KOPT-K1 (cell line): ENCODE measurements around the gene PROX1.

Experiments used
- H3K27ac ChIP-seq: fragments of 200-600 bp; sonication (generic); 2 replicates; pipeline ENCODE4 v1.5.1; 2016; ENCODE audit warnings: antibody characterized with exemption, mild to moderate bottlenecking, low read depth, low read length; ENCODE audit not compliant: poor library complexity, severe bottlenecking
- H3K36me3 ChIP-seq: fragments of 200-600 bp; sonication (generic); 2 replicates; pipeline ENCODE4 v1.5.1; 2017; ENCODE audit warnings: antibody characterized with exemption, mild to moderate bottlenecking, low read length, moderate library complexity; ENCODE audit not compliant: insufficient read depth
- H3K9me3 ChIP-seq: fragments of 200-600 bp; sonication (generic); 2 replicates; pipeline ENCODE4 v1.5.1; 2017; ENCODE audit warnings: antibody characterized with exemption, low read length, mild to moderate bottlenecking; ENCODE audit not compliant: insufficient read depth, poor library complexity, severe bottlenecking

PROX1 gene

DNA sequence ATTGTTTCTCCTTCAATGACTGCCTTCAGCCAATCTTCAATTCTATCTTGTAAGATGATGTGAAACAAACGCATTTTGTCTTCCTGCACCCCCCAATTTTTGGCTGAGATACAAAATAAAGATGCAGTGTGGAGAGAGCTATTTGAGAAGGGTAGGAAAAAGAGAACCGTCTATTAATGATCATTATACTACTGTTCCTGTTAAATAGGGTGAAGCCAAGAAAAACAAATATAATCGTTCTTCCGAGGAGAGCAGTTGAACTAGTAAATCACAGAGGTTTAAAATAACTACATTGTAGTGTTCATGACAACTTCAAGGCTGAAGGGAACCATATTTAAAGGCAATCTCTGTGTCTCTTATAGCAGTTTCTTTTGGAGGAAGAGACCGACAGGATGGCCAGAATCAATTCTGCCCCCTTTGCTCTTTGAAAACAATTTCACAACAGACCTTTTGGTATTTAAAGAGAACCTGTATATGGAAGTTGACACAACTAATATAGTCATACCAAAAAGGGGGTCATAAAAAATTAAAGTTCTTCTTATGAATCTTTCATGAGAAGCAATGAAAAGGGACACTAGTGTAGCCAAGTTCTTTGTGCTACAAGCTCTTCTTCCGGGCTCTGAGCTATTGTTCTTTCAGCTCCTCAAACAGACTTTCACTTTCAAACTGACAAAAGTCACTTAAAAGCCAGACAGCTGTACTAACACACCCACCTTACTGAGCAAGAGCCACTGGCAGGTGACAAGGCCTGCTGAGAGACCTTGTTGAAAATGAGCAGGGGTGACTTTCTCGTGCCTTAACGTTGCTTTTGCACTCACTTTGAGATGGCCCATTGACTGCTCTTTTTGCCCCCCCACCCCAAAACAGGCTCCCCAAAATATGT lies 30.9 kb downstream of the PROX1 start:
- H3K36me3 ChIP-seq: no peaks in the 10 kb centered on the region
- H3K9me3 ChIP-seq: no peaks in the 10 kb centered on the region
- H3K27ac ChIP-seq: peak overlapping the region; percentile 55

DNA sequence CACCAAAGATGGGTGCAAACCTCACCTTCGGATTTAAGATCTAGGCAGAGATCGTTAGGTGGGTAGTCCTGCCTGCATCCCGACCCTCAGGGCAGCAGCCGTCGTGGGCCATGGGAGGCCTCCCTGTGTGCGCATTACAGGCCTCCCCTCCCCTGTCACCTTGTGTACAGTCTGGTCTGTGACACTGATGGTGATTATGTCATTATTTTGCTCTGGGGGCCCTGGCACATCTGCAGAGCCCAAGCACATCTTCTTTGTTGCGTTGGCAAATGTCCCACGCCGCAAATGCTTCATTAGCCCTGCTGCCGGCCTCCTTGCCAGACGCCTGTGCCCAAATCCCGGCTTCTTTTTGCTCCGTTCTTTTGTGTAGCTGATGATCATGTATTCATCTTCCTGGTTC lies 31.7 kb downstream of the PROX1 start:
- Histone ChIP-seq H3K36me3 (no peaks in the 10 kb centered on the region), H3K27ac (peak overlapping the region; percentile 55), H3K9me3 (no peaks in the 10 kb centered on the region)

DNA sequence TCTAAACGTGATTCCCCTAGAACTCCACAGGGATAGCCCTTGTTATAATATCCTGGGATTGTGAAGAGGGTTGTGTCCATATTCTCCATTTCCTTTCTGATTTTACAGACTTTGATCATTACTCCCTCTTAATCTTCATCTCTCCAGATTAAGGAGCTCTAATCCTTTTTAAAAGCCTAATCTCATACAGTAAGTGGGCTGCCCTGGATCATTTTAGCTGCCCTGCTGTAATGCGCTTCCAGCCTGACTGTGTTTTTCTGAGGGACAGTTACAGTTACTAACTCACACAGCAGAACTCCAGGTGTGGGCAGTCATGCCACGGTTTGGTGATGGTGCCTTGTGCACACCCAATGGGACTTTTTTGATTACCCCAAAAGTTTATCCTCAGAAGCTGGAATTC lies 33.5 kb downstream of the PROX1 start:
- Histone ChIP-seq H3K27ac (no peak overlapping the region), H3K9me3 (no peaks in the 10 kb centered on the region), H3K36me3 (no peaks in the 10 kb centered on the region)

DNA sequence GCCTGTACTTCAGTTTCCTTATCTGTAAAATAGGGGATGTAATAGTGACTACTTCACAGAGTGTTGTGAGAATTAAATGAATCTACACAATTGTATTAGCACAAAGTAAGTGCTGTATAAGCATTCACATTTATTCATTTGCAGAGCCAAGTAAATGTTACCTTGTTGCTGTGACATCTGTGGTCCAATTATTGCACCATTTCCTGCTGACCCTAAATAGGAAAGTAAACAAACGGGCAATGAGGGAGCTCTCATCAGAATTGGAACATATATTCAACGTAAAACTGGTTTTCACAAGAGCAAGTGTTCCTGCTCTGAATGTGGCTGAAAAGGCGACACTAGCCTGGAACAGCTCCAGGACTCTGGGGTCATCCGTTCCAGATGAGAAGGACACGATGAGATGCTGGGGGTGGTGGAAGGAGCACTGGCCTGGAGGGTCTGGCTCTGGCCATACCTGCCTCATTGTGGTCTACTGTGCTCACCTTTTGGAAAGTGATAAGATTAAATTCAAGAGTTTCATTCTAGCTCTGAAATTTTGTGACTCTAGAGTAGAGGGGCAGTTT lies 34.5 kb downstream of the PROX1 start:
- Histone ChIP-seq H3K9me3 (no peaks in the 10 kb centered on the region), H3K27ac (no peak overlapping the region), H3K36me3 (no peaks in the 10 kb centered on the region)

DNA sequence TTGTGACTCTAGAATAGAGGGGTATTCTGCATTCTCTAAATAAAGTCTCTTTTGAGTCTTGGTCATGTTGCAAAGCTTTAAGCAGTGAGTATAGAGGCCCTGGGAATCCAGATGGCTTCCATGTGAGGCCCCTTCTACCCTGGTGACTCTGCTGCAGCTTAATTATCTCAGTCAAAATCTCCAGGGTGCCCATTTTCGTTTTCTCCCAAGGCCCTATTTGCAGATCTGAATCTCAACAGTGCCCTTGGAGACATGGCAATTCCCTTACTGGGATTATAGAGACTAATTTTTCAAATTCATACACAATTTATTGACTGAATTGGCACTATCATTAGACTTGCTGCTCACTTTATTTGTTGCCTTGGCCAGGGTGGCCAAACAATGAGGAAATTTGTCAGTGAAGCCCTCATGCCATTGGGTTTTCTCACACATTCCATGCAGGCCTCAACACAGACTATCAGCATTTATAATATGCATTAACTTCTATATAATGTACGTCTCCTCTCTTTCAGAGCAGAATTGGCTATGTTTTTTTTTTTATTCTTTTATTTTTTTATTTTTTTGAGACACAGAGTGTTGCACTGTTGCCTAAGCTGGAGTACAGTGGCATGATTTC lies 35.1 kb downstream of the PROX1 start:
- Histone ChIP-seq H3K36me3 (no peaks in the 10 kb centered on the region), H3K27ac (no peak overlapping the region), H3K9me3 (no peaks in the 10 kb centered on the region)

DNA sequence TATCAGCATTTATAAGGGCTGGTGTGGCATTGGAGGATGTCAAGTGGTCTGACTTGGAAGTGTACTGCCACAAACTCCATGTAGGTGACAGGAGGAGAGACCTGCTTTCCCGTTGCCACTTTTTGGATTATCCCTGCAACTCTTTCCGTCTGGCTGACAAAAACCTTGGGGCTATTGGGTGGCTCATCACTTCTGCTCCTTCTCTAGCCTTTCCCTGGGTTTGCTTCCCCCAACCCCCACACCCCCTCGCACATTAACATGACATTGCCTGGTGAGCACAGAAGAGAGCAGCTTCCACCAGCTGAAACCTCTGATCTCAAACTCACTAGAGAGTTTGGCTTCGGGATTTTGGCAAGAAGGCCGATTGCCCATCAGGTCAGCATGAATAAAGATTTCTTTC lies 39.2 kb downstream of the PROX1 start:
- no peak overlapping the region for H3K27ac ChIP-seq
- H3K36me3 ChIP-seq: no peaks in the 10 kb centered on the region
- no peaks in the 10 kb centered on the region for H3K9me3 ChIP-seq

DNA sequence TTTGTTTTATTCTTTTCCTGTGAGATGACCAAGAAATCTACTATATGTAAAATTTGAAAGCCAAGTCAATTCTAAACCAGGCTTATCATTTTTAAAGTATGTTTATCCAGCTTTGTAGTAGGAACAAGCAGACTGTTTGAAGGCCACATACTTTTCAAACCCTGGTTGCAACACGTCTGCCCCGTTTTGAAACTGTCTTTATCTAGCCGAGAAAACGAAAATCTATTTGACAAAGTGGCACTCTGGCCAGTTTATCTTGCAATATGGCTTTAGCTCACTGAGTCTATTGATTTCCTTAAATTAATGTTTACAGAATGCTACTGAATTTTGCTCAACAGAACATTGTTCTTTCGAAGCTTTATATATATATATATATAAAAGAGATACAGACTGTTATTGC lies 39.7 kb downstream of the PROX1 start:
- no peaks in the 10 kb centered on the region for H3K9me3 ChIP-seq
- no peak overlapping the region for H3K27ac ChIP-seq
- H3K36me3 ChIP-seq: no peaks in the 10 kb centered on the region

DNA sequence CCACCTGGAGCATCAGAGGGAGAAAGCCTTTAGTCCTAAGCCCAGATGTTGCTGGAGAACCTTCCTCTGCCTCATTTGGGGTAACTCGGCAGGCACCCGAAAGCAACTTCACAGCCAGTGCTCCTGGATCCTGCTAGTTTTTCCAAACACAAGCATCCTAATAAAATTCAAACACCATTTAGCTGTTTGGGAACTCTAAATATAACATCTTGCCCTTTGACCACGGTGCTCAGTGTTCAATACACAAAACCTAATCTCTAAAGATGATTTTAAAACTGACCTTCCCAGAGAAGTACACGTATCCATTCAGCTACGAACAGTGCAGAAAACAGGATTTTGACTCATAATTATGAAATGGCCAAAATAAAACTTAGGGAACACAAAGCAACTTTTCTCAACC lies 40.3 kb downstream of the PROX1 start:
- Histone ChIP-seq H3K36me3 (no peaks in the 10 kb centered on the region), H3K27ac (no peak overlapping the region), H3K9me3 (no peaks in the 10 kb centered on the region)

DNA sequence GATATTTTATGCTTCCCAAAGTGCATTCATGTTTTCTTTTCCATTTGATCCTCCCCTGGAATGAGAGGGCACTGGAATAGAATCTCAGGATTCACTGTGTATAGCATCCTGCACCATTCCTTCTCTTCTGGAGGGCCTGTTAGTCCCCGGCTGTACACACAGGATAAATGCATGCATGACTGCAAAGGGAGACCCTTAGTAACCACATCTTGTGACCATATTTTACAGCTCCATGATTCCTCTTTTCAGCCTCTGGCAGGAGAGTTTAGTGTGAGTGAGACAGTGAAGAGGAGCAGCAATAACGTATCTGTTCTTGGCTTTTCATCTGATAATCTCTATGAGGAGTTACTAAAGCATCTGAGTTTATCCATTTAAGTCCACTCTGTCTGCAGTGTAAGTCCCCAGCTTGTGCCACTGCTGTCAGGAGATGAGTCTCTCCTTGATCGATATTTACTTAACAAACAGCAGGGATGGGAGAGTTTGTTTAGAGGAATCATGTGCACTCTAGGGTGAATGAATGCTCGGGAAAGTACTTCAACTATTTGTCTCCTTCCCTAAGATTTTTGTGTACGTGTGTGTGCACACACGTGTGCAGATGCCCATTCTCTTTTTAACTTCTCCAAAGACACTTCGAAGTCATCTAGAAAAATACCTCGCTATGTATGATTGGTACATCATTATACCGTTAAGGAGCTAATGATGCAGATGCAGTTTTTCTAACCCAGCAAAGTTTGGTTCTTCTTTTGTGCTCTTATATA lies 41.1 kb downstream of the PROX1 start:
- Histone ChIP-seq H3K9me3 (no peaks in the 10 kb centered on the region), H3K36me3 (no peaks in the 10 kb centered on the region), H3K27ac (no peak overlapping the region)

DNA sequence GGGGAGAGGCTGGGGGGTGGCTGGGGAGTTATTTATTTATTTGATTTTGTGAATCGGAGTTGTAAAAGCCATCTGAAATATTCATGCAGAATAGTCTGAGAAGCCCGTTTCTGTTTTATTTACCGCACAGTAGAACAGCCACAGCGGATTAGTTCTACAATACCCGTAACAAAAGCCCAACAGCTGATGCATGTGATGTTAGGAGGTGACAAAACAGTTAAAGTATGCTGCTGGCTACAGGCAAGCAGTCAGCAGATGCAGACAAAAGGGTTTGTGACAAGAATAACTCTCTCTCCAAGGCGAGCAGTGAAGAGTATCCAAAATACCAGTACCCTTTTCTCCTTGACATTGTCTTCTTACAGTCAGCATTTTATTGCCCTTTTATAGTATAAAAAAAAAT lies 42.0 kb downstream of the PROX1 start:
- Histone ChIP-seq H3K36me3 (no peaks in the 10 kb centered on the region), H3K27ac (no peak overlapping the region), H3K9me3 (no peaks in the 10 kb centered on the region)

DNA sequence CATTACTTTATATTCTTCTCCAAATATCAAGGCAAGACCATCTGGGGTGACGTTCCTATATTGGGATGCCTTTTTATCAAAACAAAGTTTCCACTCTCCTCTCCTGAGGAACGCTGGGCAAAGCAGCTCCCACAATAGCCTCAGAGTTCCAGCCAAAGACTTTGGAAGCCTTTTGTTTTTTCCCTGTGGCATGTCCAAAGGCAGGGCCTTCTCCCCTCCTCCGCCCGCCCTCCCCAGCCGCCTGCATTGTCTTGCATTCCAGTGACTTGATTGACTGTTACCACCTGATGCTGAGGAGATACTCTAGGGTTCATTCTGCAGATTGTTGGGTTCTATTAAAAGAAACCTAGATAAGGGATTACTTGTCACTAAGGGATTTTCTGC lies 43.5 kb downstream of the PROX1 start:
- no peaks in the 10 kb centered on the region for H3K36me3 ChIP-seq
- no peaks in the 10 kb centered on the region for H3K9me3 ChIP-seq
- H3K27ac ChIP-seq: no peak overlapping the region

DNA sequence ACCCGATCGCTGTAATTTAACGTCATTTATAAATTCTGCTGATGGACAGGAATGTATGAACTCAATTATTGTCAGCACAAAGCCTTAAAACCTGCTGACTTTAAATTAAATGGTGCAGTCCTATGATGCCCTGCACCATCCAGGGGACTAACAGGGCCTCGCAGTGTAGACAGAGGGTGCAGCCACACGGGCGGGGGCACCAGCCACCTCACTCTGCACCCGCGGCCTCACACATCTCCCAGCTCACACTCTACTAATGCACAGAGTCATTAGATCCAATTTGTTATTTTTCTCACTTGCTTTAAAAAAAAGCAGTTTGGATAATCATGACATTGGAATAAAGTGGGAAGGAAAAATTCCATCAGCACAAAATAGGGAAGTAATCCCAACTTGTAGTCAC lies 49.7 kb downstream of the PROX1 start:
- Histone ChIP-seq H3K9me3 (no peaks in the 10 kb centered on the region), H3K36me3 (no peaks in the 10 kb centered on the region)

DNA sequence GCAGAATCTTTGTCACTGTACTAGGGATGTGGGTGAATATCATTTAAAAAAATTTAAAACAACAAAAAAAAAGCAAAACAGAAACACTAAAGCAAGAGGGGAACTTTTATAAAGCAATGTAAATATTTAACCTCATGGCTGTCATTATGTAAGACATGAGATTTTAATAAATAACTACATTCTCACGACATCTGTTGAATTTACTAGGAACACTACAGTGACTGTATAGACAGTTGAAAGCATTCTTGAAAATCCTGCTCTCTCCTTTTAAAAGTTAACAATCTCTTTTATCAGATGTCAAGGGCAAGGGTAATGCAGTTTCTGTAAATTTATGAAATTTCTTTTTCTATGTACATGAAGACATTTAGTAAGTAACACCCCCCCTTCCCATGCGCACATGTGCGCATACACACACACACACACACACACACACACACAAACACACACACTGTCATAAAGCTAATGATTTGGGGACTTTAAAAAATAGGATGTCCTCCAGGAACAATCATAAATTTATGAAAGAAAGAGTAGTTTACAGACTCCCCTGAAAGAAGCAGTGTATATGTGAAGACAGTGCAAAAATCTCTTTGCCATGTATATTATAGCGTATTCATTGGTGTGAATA lies 51.7 kb downstream of the PROX1 start:
- Histone ChIP-seq H3K27ac (no peak overlapping the region), H3K9me3 (no peaks in the 10 kb centered on the region), H3K36me3 (no peaks in the 10 kb centered on the region)

More for the DNA sequence above, 49.7 kb downstream of the PROX1 start:
- no peak overlapping the region for H3K27ac ChIP-seq

DNA sequence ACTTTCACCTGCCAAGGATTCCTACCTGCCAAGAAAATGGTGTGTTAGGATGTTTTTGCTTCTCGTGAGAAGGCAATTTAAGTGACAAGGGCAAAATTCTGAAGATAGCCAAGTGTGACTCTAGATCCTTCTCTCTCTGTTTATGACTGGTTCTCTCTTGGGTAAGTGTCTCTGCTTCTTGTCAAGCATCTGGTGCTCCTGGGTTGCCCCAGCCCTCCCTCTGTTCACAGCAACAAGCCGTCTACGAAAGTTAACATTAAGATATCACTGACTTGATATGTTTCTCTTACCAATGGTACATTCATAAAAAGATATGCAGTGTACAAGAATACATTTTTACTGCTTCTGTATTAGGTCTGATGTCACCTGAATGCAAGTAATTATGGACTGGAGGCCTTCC lies 55.4 kb downstream of the PROX1 start:
- H3K36me3 ChIP-seq: no peaks in the 10 kb centered on the region
- H3K27ac ChIP-seq: no peak overlapping the region
- peaks cover 7% of the 10 kb centered on the region for H3K9me3 ChIP-seq
